ENCODE results near the gene CPAMD8.

CPAMD8 gene

DNA sequence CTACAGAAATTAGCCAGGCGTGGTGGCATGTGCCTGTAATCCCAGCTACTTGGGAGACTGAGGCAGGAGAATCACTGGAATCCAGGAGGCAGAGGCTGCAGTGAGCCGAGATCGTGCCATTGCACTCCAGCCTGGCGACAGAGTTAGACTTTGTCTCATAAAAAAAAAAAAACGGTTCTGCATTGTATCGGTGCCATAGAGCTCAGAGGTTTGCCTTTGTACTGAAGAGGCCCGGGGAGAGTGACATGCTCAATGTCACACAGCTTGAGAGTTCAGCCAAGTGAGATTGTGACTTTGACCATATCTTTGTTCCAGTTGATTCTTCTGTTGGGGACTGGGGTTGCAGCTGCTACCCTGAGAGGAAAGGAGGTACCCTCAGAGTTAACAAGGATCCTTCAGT lies 44.3 kb upstream of the CPAMD8 start:
- POLR2A ChIA-PET: interaction anchor here (0.7 kb wide), 1 partner anchor 45 kb away, joined by 3 read pairs; no protein-coding TSS in a partner anchor
- TF ChIP-seq, protein P1, sequence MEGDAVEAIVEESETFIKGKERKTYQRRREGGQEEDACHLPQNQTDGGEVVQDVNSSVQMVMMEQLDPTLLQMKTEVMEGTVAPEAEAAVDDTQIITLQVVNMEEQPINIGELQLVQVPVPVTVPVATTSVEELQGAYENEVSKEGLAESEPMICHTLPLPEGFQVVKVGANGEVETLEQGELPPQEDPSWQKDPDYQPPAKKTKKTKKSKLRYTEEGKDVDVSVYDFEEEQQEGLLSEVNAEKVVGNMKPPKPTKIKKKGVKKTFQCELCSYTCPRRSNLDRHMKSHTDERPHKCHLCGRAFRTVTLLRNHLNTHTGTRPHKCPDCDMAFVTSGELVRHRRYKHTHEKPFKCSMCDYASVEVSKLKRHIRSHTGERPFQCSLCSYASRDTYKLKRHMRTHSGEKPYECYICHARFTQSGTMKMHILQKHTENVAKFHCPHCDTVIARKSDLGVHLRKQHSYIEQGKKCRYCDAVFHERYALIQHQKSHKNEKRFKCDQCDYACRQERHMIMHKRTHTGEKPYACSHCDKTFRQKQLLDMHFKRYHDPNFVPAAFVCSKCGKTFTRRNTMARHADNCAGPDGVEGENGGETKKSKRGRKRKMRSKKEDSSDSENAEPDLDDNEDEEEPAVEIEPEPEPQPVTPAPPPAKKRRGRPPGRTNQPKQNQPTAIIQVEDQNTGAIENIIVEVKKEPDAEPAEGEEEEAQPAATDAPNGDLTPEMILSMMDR (IDR thresholded peaks at IDR 0.05; ENCODE audit: control extremely low read depth, extremely low read depth, low read depth, missing control alignments): no peak
- DNase-seq (ENCODE audit: extremely low spot score): no peak
- CTCF ChIA-PET: interaction anchor here (0.9 to 2.3 kb wide), 3 partner anchors 113 to 211 kb away, joined by 3 to 10 read pairs (median 3); partner anchors contain the start of gene ANKLE1

- no peak for DNase-seq (ENCODE audit: extremely low spot score)
- ChIA-PET POLR2A (interaction anchor here (0.7 kb wide), 1 partner anchor 46 kb away, joined by 3 read pairs; no protein-coding TSS in a partner anchor), CTCF (interaction anchor here (2.3 kb wide), 1 partner anchor 211 kb away, joined by 10 read pairs; the partner anchor contains the start of gene ANKLE1)
- TF ChIP-seq, protein P1 (IDR thresholded peaks at IDR 0.05; ENCODE audit: control extremely low read depth, extremely low read depth, low read depth, missing control alignments): no peak
Measured at GRCh38 chr19:17070421-17070820, 43.8 kb upstream of the CPAMD8 start.

DNA sequence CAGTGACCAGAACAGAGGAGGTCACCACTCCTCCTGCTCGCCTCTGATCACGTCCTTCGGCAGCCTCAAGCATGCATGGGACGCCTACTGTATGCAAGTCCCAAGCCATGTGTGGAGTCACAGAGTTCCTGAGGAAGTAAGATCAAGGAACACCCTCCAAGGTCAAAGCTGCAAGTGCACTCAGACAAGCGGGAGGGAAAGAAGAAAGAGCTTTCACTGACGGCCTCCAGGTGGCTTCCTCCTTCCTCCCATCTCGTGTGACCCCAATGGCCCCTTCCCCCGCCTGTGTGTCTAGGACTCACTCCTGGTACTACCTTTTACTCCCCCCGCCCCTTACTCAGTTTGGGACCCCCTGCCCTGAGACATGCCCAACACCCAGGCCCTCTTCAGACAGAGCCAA lies 42.6 kb upstream of the CPAMD8 start:
- ChIA-PET CTCF (interaction anchor here (0.6 to 2.1 kb wide), 4 partner anchors 113 to 214 kb away, joined by 3 to 18 read pairs (median 6); partner anchors contain the start of genes ANKLE1 and USHBP1), POLR2A (no interaction called here)
- TF ChIP-seq, protein P1 (IDR thresholded peaks at IDR 0.05; ENCODE audit: control extremely low read depth, extremely low read depth, low read depth, missing control alignments): no peak
- no peak for DNase-seq (ENCODE audit: extremely low spot score)

DNA sequence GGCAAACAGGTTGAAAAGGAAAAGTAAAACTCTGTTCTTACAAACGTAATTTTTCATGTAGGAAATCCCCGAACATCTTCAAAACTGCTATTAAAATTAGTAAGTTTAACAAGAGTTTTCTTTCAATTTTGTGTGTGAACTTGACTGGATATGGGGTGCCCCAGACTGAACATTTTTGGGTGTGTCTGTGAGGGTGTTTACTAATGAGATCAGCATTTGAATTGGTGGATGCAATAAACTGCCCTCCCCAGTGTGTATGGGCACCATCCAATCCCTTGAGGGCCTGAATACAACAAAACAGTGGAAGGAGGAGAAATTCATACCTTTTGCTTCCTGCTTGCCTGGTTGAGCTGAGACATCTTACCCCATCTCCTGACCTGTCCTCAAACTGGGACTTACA lies 36.8 kb upstream of the CPAMD8 start:
- no peak for DNase-seq (ENCODE audit: extremely low spot score)
- POLR2A ChIA-PET: no interaction called here
- TF ChIP-seq, protein P1 (IDR thresholded peaks at IDR 0.05; ENCODE audit: control extremely low read depth, extremely low read depth, low read depth, missing control alignments): no peak
- CTCF ChIA-PET: no interaction called here

- ChIA-PET POLR2A (no interaction called here), CTCF (interaction anchor here (1.0 kb wide), 1 partner anchor 221 kb away, joined by 4 read pairs; no protein-coding TSS in a partner anchor)
- TF ChIP-seq, protein P1 (IDR thresholded peaks at IDR 0.05; ENCODE audit: control extremely low read depth, extremely low read depth, low read depth, missing control alignments): no peak
Measured at GRCh38 chr19:17061691-17062090, 35.1 kb upstream of the CPAMD8 start.

DNA sequence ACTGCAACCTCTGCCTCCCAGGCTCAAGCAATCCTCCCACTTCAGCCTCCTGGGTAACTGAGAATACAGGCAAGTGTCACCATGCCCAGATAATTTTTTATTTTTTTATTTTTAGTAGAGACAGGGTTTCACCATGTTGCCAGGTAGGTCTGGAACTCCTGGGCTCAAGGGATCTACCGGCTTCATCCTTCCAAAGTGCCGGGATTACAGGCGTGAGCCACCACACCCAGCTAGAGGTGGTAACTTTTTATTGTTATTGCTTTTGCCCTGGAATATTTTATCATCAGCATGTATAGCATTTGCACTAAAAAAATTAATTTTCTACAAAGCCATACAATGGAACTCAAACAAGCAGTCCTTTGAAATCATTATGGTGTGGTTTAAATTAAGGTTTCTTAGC lies 34.6 kb upstream of the CPAMD8 start:
- POLR2A ChIA-PET: no interaction called here
- TF ChIP-seq, protein P1 (IDR thresholded peaks at IDR 0.05; ENCODE audit: control extremely low read depth, extremely low read depth, low read depth, missing control alignments): no peak
- no peak for DNase-seq (ENCODE audit: extremely low spot score)
- CTCF ChIA-PET: interaction anchor here (1.0 kb wide), 1 partner anchor 222 kb away, joined by 4 read pairs; no protein-coding TSS in a partner anchor

More at GRCh38 chr19:17061691-17062090, 35.1 kb upstream of the CPAMD8 start:
- DNase-seq (ENCODE audit: extremely low spot score): no peak

Data from GM10248 (cell line).